Upper lobe of left lung (tissue), 6 donors: Measurements from ENCODE around the gene TMEM117. TPM values are rescaled to one million over a fixed set of nuclear protein-coding genes. Genes with fewer than 3 reads are reported as not detected.
A peak's percentile ranks its signal among the peaks of the same experiment; 100 is the strongest.

Experiments
- ATAC-seq, 2 donors: fragments of 200-7000 bp; cut with Tn5 transposase; one replicate each; pipeline ENCODE4 v1.9.1; 2022; ENCODE audit warnings: mild to moderate bottlenecking in 2 of 2, moderate library complexity in 2 of 2; ENCODE audit not compliant: low FRiP score in 2 of 2
- DNase-seq, 2 donors: peaks; one replicate each; pipeline ENCODE4 v3.0.0-alpha.2; 2019 to 2020
- H3K27ac ChIP-seq, 4 donors: fragments of 200-600 bp; sonication (generic); one replicate each; pipeline ENCODE4 v1.5.1; 2016 to 2019
- H3K27me3 ChIP-seq, 4 donors: fragments of 200-600 bp; sonication (generic); one replicate each; pipeline ENCODE4 v1.5.1; 2017 to 2019
- H3K36me3 ChIP-seq, 4 donors: fragments of 200-600 bp; sonication (generic); one replicate each; pipeline ENCODE4 v1.5.1; 2016 to 2019
- H3K4me1 ChIP-seq, 4 donors: fragments of 200-600 bp; sonication (generic); one replicate each; pipeline ENCODE4 v1.5.1; 2018 to 2019
- H3K4me3 ChIP-seq, 4 donors: fragments of 200-600 bp; sonication (generic); one replicate each; pipeline ENCODE4 v1.5.1; 2017 to 2019; ENCODE audit warnings: mild to moderate bottlenecking in 2 of 4, moderate library complexity in 1 of 4
- H3K9me3 ChIP-seq, 4 donors: fragments of 200-600 bp; sonication (generic); one replicate each; pipeline ENCODE4 v1.5.1; 2018 to 2019
- CTCF ChIP-seq, 6 experiments: fragments of 450-650 bp in 4 of 6; fragments of 200-600 bp in 2 of 6; sonication (generic) in 2 of 6; IDR thresholded peaks; one replicate each; pipeline ENCODE4 v1.5.1; 2016 to 2019; ENCODE audit warnings: antibody characterized with exemption in 6 of 6
- EP300 ChIP-seq, 4 donors: sonication (generic); formaldehyde crosslinking; IDR thresholded peaks; one replicate each; pipeline ENCODE4 v1.5.1; 2017; ENCODE audit warnings: antibody characterized with exemption in 4 of 4, control low read depth in 2 of 4
- POLR2A ChIP-seq, 4 donors: fragments of 450-650 bp; IDR thresholded peaks; one replicate each; pipeline ENCODE4 v1.5.1; 2016 to 2017; ENCODE audit warnings: antibody characterized with exemption in 4 of 4, mild to moderate bottlenecking in 2 of 4
- POLR2AphosphoS5 ChIP-seq, 2 donors: sonication (generic); formaldehyde crosslinking; IDR thresholded peaks; one replicate each; pipeline ENCODE4 v1.5.1; 2017; ENCODE audit warnings: antibody characterized with exemption in 2 of 2
- WGBS, 2 donors: methylation state at CpG; one replicate each; pipeline ENCODE4 v1.1.5; 2017 to 2018; 5-methylcytosine and 5-hydroxymethylcytosine counted together
- total RNA-seq, 6 donors: library from RNA; depleted of rRNA in 4 of 6; stranded (reverse); fragments of >200 nt in 4 of 6; gene quantifications; one replicate each; pipeline versions ENCODE4 v1.1.0 to v1.2.1, GENCODE V29; 2016 to 2021
- donor health status: DM: no; HTN: no; CAD: no; lungs with moderate emphysema.
- donor health status: DM: no; HTN: yes; CAD: no; lungs with severe emphysema.

The TMEM117 gene
- total RNA-seq, 6 donors from 2014 or later = 2.6 to 8.4 (median 4.2) TPM

GRCh38 chr12:43935581-43935980 lies 99.7 kb downstream of the TMEM117 start:
- no peak overlapping the region for H3K27ac ChIP-seq
- no peak overlapping the region for H3K4me3 ChIP-seq
- WGBS, 2 donors = 90 to 91% methylated on average over 1 of the region's 1 CpG
- no peaks in the 10 kb centered on the region for H3K36me3 ChIP-seq
- H3K4me1 ChIP-seq = no peaks in the 10 kb centered on the region
- DNase-seq (no peak), ATAC-seq (no peak)
- peaks cover 0 to 8% (median 7%) of the 10 kb centered on the region in 4 donors for H3K9me3 ChIP-seq
- no peaks in the 10 kb centered on the region for H3K27me3 ChIP-seq
- TF ChIP-seq POLR2AphosphoS5 (IDR thresholded peaks at IDR 0.05) (no peak), POLR2A (IDR thresholded peaks at IDR 0.05) (no peak), CTCF (IDR thresholded peaks at IDR 0.05) (no peak), EP300 (IDR thresholded peaks at IDR 0.05) (no peak)

GRCh38 chr12:43937947-43938346 lies 102.1 kb downstream of the TMEM117 start:
- Histone ChIP-seq H3K4me1 (no peaks in the 10 kb centered on the region), H3K27ac (no peak overlapping the region), H3K27me3 (no peaks in the 10 kb centered on the region), H3K9me3 (no peaks in the 10 kb centered on the region), H3K4me3 (no peak overlapping the region), H3K36me3 (no peaks in the 10 kb centered on the region)
- ATAC-seq = no peak
- TF ChIP-seq EP300 (IDR thresholded peaks at IDR 0.05) (no peak), POLR2A (IDR thresholded peaks at IDR 0.05) (no peak), CTCF (IDR thresholded peaks at IDR 0.05) (no peak), POLR2AphosphoS5 (IDR thresholded peaks at IDR 0.05) (no peak)
- no peak for DNase-seq
- WGBS, 2 donors = 79 to 81% methylated on average over 2 of the region's 2 CpGs

- H3K27ac ChIP-seq = no peak overlapping the region
Observed at GRCh38 chr12:43942379-43942778, 106.5 kb downstream of the TMEM117 start.

GRCh38 chr12:43945983-43946382 lies 110.1 kb downstream of the TMEM117 start:
- ATAC-seq (no peak), DNase-seq (no peak)
- H3K4me1 ChIP-seq = no peaks in the 10 kb centered on the region
- 58 to 90% methylated on average over 1 of the region's 1 CpG for WGBS, 2 donors
- TF ChIP-seq POLR2AphosphoS5 (IDR thresholded peaks at IDR 0.05) = no peak
- TF ChIP-seq EP300 (IDR thresholded peaks at IDR 0.05) = no peak
- TF ChIP-seq POLR2A (IDR thresholded peaks at IDR 0.05) = no peak
- TF ChIP-seq CTCF (IDR thresholded peaks at IDR 0.05) = no peak
- no peak overlapping the region for H3K27ac ChIP-seq
- no peak overlapping the region for H3K4me3 ChIP-seq
- no peaks in the 10 kb centered on the region for H3K36me3 ChIP-seq
- no peaks in the 10 kb centered on the region for H3K27me3 ChIP-seq
- H3K9me3 ChIP-seq = no peaks in the 10 kb centered on the region

More at GRCh38 chr12:43942379-43942778, 106.5 kb downstream of the TMEM117 start:
- Histone ChIP-seq H3K9me3 (no peaks in the 10 kb centered on the region), H3K36me3 (no peaks in the 10 kb centered on the region), H3K4me3 (no peak overlapping the region), H3K27me3 (no peaks in the 10 kb centered on the region), H3K4me1 (no peaks in the 10 kb centered on the region)
- DNase-seq (no peak), ATAC-seq (no peak)
- WGBS, 2 donors = 70 to 75% methylated on average over 2 of the region's 2 CpGs
- TF ChIP-seq EP300 (IDR thresholded peaks at IDR 0.05) = no peak
- no peak for TF ChIP-seq POLR2A (IDR thresholded peaks at IDR 0.05)
- no peak for TF ChIP-seq CTCF (IDR thresholded peaks at IDR 0.05)
- TF ChIP-seq POLR2AphosphoS5 (IDR thresholded peaks at IDR 0.05) = no peak

GRCh38 chr12:43951286-43951685 lies 115.4 kb downstream of the TMEM117 start:
- WGBS, 2 donors = 71 to 91% methylated on average over 1 to 6 of the region's 6 CpGs
- H3K27me3 ChIP-seq = no peaks in the 10 kb centered on the region
- ATAC-seq (peak in 1 of 2 donors; percentile 37), DNase-seq (no peak)
- no peaks in the 10 kb centered on the region for H3K4me1 ChIP-seq
- no peaks in the 10 kb centered on the region for H3K36me3 ChIP-seq
- H3K4me3 ChIP-seq = no peak overlapping the region
- no peak for TF ChIP-seq POLR2AphosphoS5 (IDR thresholded peaks at IDR 0.05)
- TF ChIP-seq EP300 (IDR thresholded peaks at IDR 0.05) = no peak
- no peak for TF ChIP-seq CTCF (IDR thresholded peaks at IDR 0.05)
- no peak for TF ChIP-seq POLR2A (IDR thresholded peaks at IDR 0.05)
- no peaks in the 10 kb centered on the region for H3K9me3 ChIP-seq
- H3K27ac ChIP-seq = no peak overlapping the region
